Islet of Langerhans (tissue), 1 donor: ENCODE measurements around the gene ADPGK.

ENCODE experiments used
- FAIRE-seq: peaks from one replicate; lab custom pipeline; 2011; peaks lifted over from hg19 to GRCh38; lab: Jason Lieb, UNC

Gene ADPGK

GRCh38 chr15:72787526-72787925 is 4.0 kb upstream of the ADPGK start:
- FAIRE-seq, result no peak

DNA sequence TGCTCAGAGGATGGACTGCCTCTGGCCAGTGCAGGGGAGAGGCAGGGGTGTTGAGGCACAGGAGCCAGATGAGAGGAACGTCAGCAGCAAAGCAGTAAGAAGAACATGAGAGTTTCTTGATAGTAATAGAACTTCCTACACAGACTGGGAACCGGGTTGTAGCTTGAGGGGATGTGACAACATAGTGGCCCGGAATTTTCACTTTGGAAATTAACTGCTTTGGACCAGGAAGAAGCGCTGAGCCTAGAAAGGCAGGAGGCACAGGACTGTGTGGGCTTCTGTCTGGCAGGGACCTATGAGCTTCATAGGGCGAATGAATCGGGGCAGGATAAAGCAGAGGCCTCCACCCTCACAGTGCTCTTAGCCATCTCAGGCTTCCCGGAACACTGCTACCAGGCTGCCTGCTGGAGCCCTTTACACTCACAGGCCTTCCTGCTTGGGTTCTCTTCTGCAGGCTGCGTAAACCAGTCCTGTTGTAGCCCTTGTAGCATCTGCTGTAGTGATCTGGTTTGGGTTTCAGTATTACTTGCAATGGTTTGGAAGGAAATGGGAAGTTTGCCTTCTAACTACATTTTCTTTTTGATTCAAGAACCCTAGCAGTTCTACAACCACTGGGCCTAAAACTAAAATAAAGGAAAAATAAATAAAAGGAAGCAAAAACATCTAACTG is 3.3 kb upstream of the ADPGK start:
- no peak for FAIRE-seq

- FAIRE-seq, result no peak
These were observed 2.7 kb upstream of the ADPGK start for GRCh38 chr15:72786242-72786641.

DNA sequence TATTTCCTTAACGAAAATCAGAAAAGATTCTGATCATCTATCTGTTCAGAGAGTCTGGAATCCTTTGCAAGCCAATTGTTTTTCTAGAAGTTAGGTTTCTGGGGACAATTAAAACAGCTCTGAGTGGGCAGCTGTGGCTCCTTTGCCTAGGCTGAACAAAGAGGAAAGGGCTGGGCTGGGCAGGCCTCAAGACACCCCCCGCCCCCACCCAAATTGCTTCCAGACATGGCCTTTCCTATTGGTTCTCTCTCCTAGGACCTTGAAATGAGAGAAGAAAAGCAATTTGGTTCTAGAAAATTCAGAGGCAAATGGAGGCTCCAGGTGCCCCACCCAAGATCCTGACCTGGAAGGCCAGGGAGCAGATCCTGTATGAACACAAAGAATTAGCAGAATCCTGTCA is 2.3 kb upstream of the ADPGK start:
- no peak for FAIRE-seq

- FAIRE-seq, result no peak
These were observed 1.9 kb upstream of the ADPGK start for GRCh38 chr15:72785432-72785831.

DNA sequence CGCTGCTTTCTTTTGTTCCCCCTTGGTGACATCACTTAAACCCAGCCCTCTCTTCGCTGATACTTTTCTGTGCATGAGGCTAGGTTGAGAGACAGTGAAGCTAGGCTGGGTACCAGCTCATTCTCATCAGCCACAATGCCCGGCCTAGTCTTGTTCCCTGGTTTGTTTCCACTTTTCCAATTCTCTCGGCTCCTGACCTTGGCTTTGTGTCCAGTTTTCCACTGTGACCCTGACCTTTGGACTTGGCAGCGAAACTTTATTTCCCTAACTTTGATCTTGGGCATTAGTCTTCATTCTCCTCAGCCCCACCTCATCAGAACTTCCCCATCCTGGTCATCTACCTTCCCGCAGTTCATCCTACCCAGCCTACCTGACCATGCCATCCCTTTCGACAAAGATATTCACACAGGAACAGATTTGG is 908 bp upstream of the ADPGK start:
- FAIRE-seq, result no peak

DNA sequence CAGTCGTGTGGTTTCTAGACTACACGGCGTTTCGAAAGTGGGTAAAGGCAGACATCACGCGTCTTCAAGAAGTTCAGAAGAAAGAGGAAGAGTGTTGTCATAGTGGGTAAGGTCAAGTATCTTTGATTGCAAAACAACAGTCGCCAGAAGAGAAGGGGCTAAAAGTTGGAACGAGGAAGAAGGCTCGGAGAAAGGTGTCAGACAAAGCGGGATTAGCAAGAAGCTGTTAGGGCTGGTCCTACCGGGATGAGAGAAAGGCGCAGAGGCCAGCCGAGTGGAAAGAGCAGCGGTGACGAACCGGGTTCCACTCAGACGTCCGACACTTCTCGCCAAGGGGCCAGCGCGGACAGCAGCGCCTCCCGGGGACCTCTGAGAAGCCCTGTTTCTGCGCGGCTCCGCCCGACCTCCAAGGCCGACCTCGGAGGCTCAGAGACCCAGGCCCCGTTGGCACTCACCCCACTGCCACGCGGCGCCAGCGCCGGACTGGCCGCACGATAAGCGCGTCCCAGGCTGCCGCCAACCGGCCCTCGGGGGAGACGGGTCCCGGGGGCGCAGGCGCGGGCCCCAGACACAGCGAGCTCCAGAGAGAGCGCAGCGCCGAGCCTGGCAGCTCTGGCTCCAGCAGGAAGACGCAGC is 436 bp downstream of the ADPGK start:
- no peak for FAIRE-seq

GRCh38 chr15:72782274-72783003 is 1.1 kb downstream of the ADPGK start:
- no peak for FAIRE-seq

DNA sequence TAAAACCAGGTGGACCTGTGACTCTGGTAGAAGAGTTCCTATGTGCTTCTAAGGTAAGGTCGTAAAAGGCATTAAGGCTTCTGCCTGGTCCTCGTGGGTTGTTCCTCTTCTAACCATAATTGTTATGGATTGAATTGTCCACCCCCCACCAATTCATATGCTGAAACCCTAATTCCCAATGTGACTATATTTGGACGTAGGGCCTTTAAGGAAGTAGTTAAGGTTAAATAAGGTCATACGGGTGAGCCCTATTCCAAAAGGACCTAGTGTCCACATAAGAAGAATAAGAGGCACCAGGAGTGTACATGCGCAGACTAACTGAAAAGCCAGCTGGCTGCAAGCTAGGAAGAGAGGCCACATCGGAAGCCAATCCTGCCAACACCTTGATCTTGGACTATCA is 1.9 kb downstream of the ADPGK start:
- FAIRE-seq, result no peak

DNA sequence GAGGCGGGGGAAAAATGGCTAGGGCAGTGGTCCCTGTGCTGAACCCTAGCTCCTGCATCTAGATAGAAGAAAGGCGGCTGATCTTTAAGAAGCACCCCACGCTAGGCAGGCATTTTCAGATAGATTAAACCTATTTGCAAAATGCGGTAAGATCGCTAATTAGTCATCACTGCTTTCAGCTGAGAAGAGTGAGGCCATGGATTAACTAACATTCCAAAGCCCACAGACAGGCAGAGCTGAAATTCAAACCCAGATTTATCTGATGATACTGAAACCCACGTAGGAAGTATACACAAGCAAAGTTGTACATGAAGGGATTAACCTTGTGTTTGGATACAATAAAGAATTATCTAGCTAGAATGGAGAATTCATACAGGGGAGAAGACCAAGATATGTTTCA is 4.8 kb downstream of the ADPGK start:
- no peak for FAIRE-seq

- no peak for FAIRE-seq
These were observed 8.7 kb downstream of the ADPGK start for GRCh38 chr15:72774696-72775383.

GRCh38 chr15:72771329-72771725 is 12.2 kb downstream of the ADPGK start:
- no peak for FAIRE-seq

DNA sequence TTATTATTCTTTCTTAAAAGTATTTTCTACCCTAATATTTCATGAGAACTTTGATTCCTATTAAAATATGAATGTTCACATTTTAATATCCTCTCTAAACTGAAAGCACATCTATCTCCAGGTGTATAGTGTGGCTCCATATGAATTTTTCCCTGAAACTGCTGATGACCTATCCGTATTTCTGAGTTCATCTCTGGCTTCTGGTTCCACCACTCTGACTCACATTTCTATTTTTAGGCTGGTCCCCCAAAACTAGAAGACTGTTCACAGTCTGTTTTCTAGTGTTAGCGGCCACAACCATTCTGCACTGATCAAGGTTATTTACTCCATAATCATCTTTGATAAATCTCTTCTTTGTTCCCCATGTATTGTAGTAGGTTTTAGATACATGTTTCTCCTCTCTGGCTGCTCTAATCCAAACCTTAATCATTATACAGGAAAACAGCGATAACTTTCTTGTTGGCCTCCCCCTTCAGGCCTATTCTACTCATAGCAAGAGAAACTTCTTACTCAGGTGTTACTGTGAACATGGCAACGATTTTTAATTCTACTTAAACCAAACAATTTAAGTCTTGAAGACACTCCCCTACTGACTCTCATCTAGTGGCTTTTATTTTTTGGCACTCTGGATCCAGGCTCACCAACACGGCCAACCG is 12.8 kb downstream of the ADPGK start:
- FAIRE-seq, result no peak

GRCh38 chr15:72766780-72767179 is 16.8 kb downstream of the ADPGK start:
- FAIRE-seq, result no peak

GRCh38 chr15:72766025-72766424 is 17.5 kb downstream of the ADPGK start:
- no peak for FAIRE-seq

DNA sequence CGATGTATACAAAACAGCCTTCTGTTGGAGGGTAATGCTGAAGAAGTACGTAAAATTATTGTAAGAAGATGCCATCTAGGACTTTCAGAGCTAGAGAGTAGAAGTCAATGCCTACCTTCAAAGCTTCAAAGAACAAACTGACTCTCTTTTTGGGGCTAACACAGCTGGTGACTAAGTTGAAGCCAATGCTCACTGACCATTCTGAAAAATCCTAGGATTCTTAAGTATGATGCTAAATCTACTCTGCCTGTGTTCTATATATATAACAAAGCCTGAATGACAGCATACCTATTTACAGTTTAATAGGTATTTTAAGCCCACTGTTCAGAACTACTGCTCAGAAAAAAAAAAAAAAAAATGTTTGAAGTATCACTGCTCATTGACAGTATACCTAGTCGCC is 18.9 kb downstream of the ADPGK start:
- no peak for FAIRE-seq

GRCh38 chr15:72760590-72761260 is 22.8 kb downstream of the ADPGK start:
- no peak for FAIRE-seq

DNA sequence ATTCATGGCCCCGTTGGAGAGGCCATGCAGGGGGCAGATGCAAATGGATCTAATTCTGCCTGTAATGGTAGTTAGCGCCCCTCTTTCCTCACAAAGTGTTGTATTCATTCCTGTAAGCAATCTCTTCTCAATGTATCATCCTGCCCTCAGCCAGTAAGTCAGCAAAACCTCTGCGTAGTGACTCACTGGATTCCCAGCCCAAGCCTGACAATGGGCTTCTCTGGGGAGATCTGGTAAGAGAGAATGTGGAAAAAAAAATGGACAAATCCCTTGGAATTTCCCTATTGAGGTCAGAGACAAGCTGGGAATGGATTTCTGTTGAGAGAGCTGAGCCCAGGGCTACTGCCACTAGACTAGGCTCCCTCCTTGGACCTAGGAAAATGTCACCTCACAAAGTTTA is 25.4 kb downstream of the ADPGK start:
- no peak for FAIRE-seq

DNA sequence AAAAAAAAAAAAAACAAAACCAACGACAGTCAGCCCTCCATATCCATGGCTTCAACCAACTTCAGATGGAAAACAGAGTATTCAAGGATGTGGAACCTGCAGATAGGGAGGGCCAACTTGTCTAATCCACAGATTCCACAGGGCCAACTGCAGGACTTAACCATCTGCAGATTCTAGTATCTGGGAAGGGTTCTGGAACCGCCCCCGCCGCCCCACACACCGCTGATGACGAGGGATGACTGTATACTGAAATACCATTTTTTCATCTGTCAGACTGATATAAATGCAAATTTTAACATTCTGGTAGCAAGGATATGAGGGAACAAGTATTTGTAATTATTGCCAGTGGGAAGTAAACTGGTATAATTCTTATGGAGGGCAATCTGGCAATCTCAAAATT is 29.5 kb downstream of the ADPGK start:
- no peak for FAIRE-seq

- FAIRE-seq, result no peak
These were observed 31.7 kb downstream of the ADPGK start for GRCh38 chr15:72751751-72752455.

- FAIRE-seq, result no peak
These were observed 33.9 kb downstream of the ADPGK start for GRCh38 chr15:72749700-72750099.
